HCT116 (cell line): ENCODE data around the gene RGPD3. TPM values are rescaled to one million over a fixed set of nuclear protein-coding genes. Genes with fewer than 3 reads are reported as not detected.
"Not testable (repeated sequence)": the region's sequence is repeated elsewhere in the genome, so short reads cannot be mapped to it uniquely, and the experiment has no call there.

Experiments
- ATAC-seq: fragments of 200-7000 bp; cut with Tn5 transposase; 2 replicates; pipeline ENCODE4 v1.9.1; 2020; ENCODE audit warnings: mild to moderate bottlenecking, moderate library complexity
- BruUV-seq: library from RNA; stranded (reverse); fragments of 400-500 nt; replicated peaks from 2 replicates; lab custom pipeline; 2021; lab: Mats Ljungman, UMichigan
- CTCF ChIA-PET: fragments of 300-600 bp; sonication (Branson Sonifier 250); formaldehyde crosslinking; loops from one replicate; lab custom pipeline; 2021; ENCODE audit warnings: antibody characterized with exemption; lab: Charles Lee
- POLR2A ChIA-PET: fragments of 300-600, 350-600 bp; sonication (Branson Sonifier 250); formaldehyde crosslinking; loops from one replicate; lab custom pipeline; 2021; ENCODE audit warnings: antibody characterized with exemption; lab: Charles Lee
- RAD21 ChIA-PET, 2 experiments: fragments of 300-600 bp; sonication (Branson Sonifier 250); formaldehyde crosslinking; loops; one replicate each; lab custom pipeline; 2023; ENCODE audit warnings: low total read pairs in 2 of 2; ENCODE audit not compliant: uncharacterized antibody in 2 of 2, unreplicated experiment in 2 of 2, low non-redundant PET in 1 of 2; lab: Charles Lee
- DNase-seq: peaks from one replicate; pipeline ENCODE4 v3.0.0-alpha.2; 2010; ENCODE audit warnings: low read depth, low spot score
- H2AFZ ChIP-seq: fragments of 200-600 bp; shearing (Covaris generic), sonication (generic); 2 replicates; pipeline ENCODE4 v1.6.1; 2017; ENCODE audit warnings: low read depth, mixed run types, mixed read lengths, antibody characterized with exemption, low read length; ENCODE audit not compliant: poor library complexity, severe bottlenecking
- H3K27ac ChIP-seq: 2 replicates; pipeline ENCODE4 v1.5.1; 2012; ENCODE audit warnings: low read depth, low read length
- H3K27me3 ChIP-seq: fragments of 200-600 bp; sonication (generic); 2 replicates; pipeline ENCODE4 v1.6.1; 2016; ENCODE audit warnings: mixed run types, low read length, mixed read lengths; ENCODE audit not compliant: insufficient read depth
- H3K36me3 ChIP-seq, 2 experiments: fragments of 200-500 bp in 1 of 2; fragments of 200-600 bp in 1 of 2; sonication (Bioruptor generic) in 1 of 2; sonication (generic) in 1 of 2; 2 replicates each; pipeline versions ENCODE4 v1.5.1 to v1.6.1; 2014 to 2016; ENCODE audit warnings: low read length in 2 of 2, inconsistent platforms in 1 of 2, mixed read lengths in 1 of 2, mixed run types in 1 of 2; ENCODE audit not compliant: insufficient read depth in 2 of 2, control insufficient read depth in 1 of 2
- H3K4me1 ChIP-seq, 2 experiments: fragments of 200-600 bp in 1 of 2; sonication (generic) in 1 of 2; 2 replicates each; pipeline versions ENCODE4 v1.5.1 to v1.6.1; 2012 to 2017; ENCODE audit warnings: low read length in 2 of 2, inconsistent platforms in 1 of 2, mild to moderate bottlenecking in 1 of 2, mixed read lengths in 1 of 2, mixed run types in 1 of 2, moderate library complexity in 1 of 2; ENCODE audit not compliant: insufficient read depth in 2 of 2, control insufficient read depth in 1 of 2
- H3K4me2 ChIP-seq: fragments of 200-600 bp; sonication (generic); 2 replicates; pipeline ENCODE4 v1.6.1; 2017; ENCODE audit warnings: mixed run types, low read length, mixed read lengths
- H3K4me3 ChIP-seq, 2 experiments: fragments of 200-600 bp in 1 of 2; sonication (generic) in 1 of 2; replicated peaks in 1 of 2; 2 replicates each; pipeline ENCODE4 v1.5.1; 2011 to 2016; ENCODE audit warnings: low read length in 2 of 2, control low read depth in 1 of 2, low read depth in 1 of 2, mild to moderate bottlenecking in 1 of 2, mixed read lengths in 1 of 2, mixed run types in 1 of 2
- H3K79me2 ChIP-seq: fragments of 200-600 bp; sonication (generic); 2 replicates; pipeline ENCODE4 v1.6.1; 2017; ENCODE audit warnings: mild to moderate bottlenecking, mixed run types, low read length, moderate library complexity, mixed read lengths; ENCODE audit not compliant: insufficient read depth
- H3K9ac ChIP-seq: fragments of 200-600 bp; sonication (generic); 2 replicates; pipeline ENCODE4 v1.6.1; 2016; ENCODE audit warnings: low read length, mixed read lengths
- H3K9me2 ChIP-seq: fragments of 200-600 bp; sonication (generic), shearing (Covaris generic); 2 replicates; pipeline ENCODE4 v1.6.1; 2017; ENCODE audit warnings: mixed run types, mild to moderate bottlenecking, moderate library complexity; ENCODE audit not compliant: insufficient read depth
- H3K9me3 ChIP-seq, 2 experiments: fragments of 200-500 bp in 1 of 2; fragments of 200-600 bp in 1 of 2; sonication (Bioruptor generic) in 1 of 2; sonication (generic) in 1 of 2; 2 replicates each; pipeline ENCODE4 v1.6.1; 2014 to 2017; ENCODE audit warnings: low read length in 2 of 2, mixed read lengths in 2 of 2, inconsistent platforms in 1 of 2, low read depth in 1 of 2, mild to moderate bottlenecking in 1 of 2, mixed run types in 1 of 2, moderate library complexity in 1 of 2; ENCODE audit not compliant: control insufficient read depth in 1 of 2, insufficient read depth in 1 of 2
- H4K20me1 ChIP-seq: fragments of 200-600 bp; sonication (generic), shearing (Covaris generic); 2 replicates; pipeline ENCODE4 v1.6.1; 2017; ENCODE audit warnings: mixed run types, mild to moderate bottlenecking, moderate library complexity; ENCODE audit not compliant: insufficient read depth
- intact Hi-C: fragments of 100-400 bp; cut with micrococcal nuclease; formaldehyde crosslinking; loops from 2 replicates; pipeline ENCODE4 v1.10.0; 2022
- total RNA-seq: library from RNA; stranded (reverse); gene quantifications from one replicate; pipeline ENCODE4 v1.2.1, GENCODE V29; 2021; ENCODE audit not compliant: unreplicated experiment

Gene RGPD3
- total RNA-seq, 1 experiment from 2014 or later, result 0.15 TPM

DNA sequence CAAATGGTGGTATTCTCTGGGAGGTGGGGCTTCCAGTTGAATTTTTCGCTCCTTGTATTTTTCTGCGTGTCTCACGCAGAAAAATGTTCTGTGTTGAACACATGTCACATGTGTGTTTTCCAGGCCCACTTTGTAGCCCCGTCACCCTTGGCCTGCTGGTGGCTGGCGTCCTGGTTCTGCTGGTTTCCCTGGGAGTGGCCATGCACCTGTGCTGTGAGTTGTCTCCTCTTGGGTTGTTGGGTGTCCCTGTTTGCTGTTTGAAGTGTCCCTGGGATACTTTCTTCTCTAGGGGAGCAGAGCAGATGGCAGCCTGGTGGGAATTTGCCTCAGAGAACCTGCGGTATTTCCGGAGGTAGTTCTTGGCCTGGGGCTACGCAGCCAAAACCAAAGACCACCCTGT, 34.1 kb upstream of the RGPD3 start:
- H4K20me1 ChIP-seq, POLR2A ChIA-PET, H3K9me2 ChIP-seq, DNase-seq, RAD21 ChIA-PET, intact Hi-C loops, H3K36me3 ChIP-seq, H3K4me2 ChIP-seq, H3K4me3 ChIP-seq, H3K9me3 ChIP-seq, H2AFZ ChIP-seq, H3K27me3 ChIP-seq, BruUV-seq, H3K79me2 ChIP-seq, H3K27ac ChIP-seq, ATAC-seq, CTCF ChIA-PET, H3K4me1 ChIP-seq, H3K9ac ChIP-seq: not testable (repeated sequence)

DNA sequence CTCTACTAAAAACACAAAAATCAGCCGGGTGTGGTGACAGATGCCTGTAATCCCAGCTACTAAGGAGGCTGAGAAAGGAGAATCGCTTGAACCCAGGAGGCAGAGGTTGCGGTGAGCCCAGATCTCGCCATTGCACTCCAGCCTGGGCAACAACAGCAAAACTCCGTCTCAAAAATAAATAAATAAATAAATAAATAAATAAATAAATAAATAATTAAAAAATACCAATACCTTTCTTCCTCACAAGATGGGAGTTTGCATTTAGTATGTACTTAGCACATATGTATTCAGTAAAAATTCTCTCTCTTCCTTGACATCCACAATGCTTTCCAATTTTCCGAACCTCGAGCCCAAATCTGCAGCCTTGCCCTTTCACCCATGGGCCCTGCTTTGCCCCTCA, 32.1 kb upstream of the RGPD3 start:
- RAD21 ChIA-PET, DNase-seq, H3K36me3 ChIP-seq, intact Hi-C loops, H3K27ac ChIP-seq, H2AFZ ChIP-seq, CTCF ChIA-PET, H3K9me3 ChIP-seq, POLR2A ChIA-PET, H4K20me1 ChIP-seq, H3K9ac ChIP-seq, H3K79me2 ChIP-seq, H3K4me2 ChIP-seq, H3K4me1 ChIP-seq, H3K27me3 ChIP-seq, BruUV-seq, ATAC-seq, H3K9me2 ChIP-seq, H3K4me3 ChIP-seq: not testable (repeated sequence)

DNA sequence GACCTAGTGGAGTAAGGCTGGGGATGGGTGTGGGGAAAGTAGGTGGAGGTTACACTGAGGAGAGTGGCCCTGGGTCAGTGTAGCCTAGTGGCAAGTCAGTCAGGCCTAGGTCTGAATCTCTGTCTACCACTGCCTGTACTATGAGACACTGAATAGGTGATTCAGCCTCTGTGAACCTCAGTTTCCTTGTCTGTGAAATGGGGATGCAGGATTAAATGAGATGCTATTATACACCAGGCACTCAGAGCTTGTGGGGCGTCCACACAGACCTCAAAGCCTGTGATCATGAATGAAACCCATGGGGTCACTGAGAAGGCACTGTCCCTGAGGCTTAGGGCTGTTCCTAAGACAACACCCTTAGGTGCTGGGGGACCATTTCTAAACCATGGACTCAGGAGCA, 30.3 kb upstream of the RGPD3 start:
- H3K27ac ChIP-seq, CTCF ChIA-PET, H3K9ac ChIP-seq, RAD21 ChIA-PET, H3K4me2 ChIP-seq, H4K20me1 ChIP-seq, DNase-seq, H3K4me3 ChIP-seq, H3K79me2 ChIP-seq, H2AFZ ChIP-seq, POLR2A ChIA-PET, ATAC-seq, H3K27me3 ChIP-seq, H3K4me1 ChIP-seq, H3K9me2 ChIP-seq, H3K36me3 ChIP-seq, H3K9me3 ChIP-seq, intact Hi-C loops, BruUV-seq: not testable (repeated sequence)

DNA sequence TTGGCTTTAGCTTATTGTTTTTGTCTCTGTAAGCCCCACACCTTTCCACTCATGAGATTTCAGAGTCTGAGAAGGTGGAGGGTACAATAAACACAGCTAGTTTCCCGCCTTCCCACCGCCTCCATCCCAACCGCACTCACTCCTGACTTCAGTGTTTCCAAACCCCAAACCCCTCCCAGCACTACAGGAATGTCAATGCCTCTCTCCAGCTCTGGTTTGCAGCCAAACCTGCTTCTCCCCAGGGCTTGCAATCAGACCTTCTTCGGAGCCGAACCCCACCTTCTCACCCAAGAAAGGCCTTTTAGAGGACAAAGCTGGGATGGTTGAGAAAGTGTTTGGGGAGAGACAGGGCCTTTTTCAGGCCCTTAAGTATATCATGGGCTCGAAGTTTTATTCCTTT, 24.7 kb upstream of the RGPD3 start:
- H3K4me3 ChIP-seq, H3K9ac ChIP-seq, H3K79me2 ChIP-seq, ATAC-seq, H3K27ac ChIP-seq, DNase-seq, H2AFZ ChIP-seq, RAD21 ChIA-PET, H3K36me3 ChIP-seq, H3K4me1 ChIP-seq, POLR2A ChIA-PET, H3K9me2 ChIP-seq, H3K9me3 ChIP-seq, H4K20me1 ChIP-seq, H3K27me3 ChIP-seq, H3K4me2 ChIP-seq, BruUV-seq, CTCF ChIA-PET, intact Hi-C loops: not testable (repeated sequence)

DNA sequence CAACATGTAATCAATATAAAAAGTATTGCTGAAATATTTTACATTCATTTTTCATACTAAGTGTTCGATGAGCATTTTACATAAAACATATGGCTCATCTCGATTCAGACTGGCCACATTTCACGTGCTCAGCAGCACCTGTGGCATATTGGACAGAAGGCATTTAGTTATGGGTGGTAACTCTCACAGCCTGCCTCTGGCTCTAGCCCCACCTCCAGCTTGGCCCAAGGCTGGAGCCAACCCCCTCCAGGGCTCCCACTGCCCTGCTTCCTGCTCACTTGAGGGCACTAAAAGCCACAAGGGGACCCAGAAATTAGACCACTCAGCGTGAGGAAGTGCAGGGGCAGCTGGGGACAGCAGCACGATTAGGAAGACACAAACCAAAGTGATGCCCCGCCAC, 24.2 kb upstream of the RGPD3 start:
- H2AFZ ChIP-seq, H3K27ac ChIP-seq, intact Hi-C loops, H3K79me2 ChIP-seq, H3K36me3 ChIP-seq, H3K9me2 ChIP-seq, ATAC-seq, H3K9ac ChIP-seq, RAD21 ChIA-PET, H3K4me3 ChIP-seq, H3K27me3 ChIP-seq, H3K4me2 ChIP-seq, POLR2A ChIA-PET, H3K4me1 ChIP-seq, CTCF ChIA-PET, H3K9me3 ChIP-seq, BruUV-seq, DNase-seq, H4K20me1 ChIP-seq: not testable (repeated sequence)
